Neural progenitor cell (in vitro differentiated cells): ENCODE results near the gene KCNMB2.

Source experiments
- EZH2 ChIP-seq: fragments of 200-600 bp; sonication (generic); IDR thresholded peaks from 2 replicates; pipeline ENCODE4 v1.6.1; 2017; ENCODE audit warnings: antibody characterized with exemption, mild to moderate bottlenecking, moderate library complexity
- TF ChIP-seq, protein P1 (sequence below): fragments of 200-600 bp; sonication (generic); IDR thresholded peaks from 2 replicates; pipeline ENCODE4 v1.5.1; 2017; ENCODE audit warnings: antibody characterized with exemption, mild to moderate bottlenecking

DNA sequence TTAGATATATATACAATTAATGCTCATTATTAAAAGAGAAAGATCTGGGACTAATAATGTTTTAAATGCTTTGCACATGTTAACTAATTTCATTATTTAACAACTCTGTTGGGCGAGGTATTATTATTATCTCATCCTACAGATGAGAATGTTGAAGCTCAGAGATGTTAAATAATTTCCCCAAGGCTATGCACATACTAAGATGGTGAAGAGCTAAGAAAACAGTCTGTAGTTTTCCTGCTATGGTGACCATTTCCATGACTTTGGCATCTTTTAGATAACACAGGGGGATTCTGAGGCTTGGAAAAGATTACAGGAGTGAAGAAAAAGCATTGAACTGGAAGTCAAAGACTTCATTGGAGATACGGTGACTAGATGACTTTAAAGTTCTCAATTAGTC is 308.7 kb downstream of the KCNMB2 start:
- TF ChIP-seq, protein P1, sequence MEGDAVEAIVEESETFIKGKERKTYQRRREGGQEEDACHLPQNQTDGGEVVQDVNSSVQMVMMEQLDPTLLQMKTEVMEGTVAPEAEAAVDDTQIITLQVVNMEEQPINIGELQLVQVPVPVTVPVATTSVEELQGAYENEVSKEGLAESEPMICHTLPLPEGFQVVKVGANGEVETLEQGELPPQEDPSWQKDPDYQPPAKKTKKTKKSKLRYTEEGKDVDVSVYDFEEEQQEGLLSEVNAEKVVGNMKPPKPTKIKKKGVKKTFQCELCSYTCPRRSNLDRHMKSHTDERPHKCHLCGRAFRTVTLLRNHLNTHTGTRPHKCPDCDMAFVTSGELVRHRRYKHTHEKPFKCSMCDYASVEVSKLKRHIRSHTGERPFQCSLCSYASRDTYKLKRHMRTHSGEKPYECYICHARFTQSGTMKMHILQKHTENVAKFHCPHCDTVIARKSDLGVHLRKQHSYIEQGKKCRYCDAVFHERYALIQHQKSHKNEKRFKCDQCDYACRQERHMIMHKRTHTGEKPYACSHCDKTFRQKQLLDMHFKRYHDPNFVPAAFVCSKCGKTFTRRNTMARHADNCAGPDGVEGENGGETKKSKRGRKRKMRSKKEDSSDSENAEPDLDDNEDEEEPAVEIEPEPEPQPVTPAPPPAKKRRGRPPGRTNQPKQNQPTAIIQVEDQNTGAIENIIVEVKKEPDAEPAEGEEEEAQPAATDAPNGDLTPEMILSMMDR: no peak
- no peak for TF ChIP-seq EZH2
